H1 (cell line): Measurements from ENCODE around the gene IFNG-AS1. TPM values are rescaled to one million over a fixed set of nuclear protein-coding genes. Genes with fewer than 3 reads are reported as not detected.

ENCODE experiments used
- CTCF ChIA-PET: fragments of 300-600 bp; sonication (Branson Sonifier 250); formaldehyde crosslinking; loops from one replicate; lab custom pipeline; 2021; ENCODE audit not compliant: partially characterized antibody; lab: Charles Lee
- POLR2A ChIA-PET: fragments of 300-600 bp; sonication (Branson Sonifier 250); formaldehyde crosslinking; loops from one replicate; lab custom pipeline; 2021; ENCODE audit warnings: inconsistent platforms; ENCODE audit not compliant: partially characterized antibody; lab: Charles Lee
- DNase-seq, 2 experiments: peaks; one replicate each; pipeline versions ENCODE4 v3.0.0 to v3.0.0-alpha.2; 2010 to 2022; ENCODE audit warnings: low spot score in 2 of 2, low read depth in 1 of 2, mixed read lengths in 1 of 2
- FAIRE-seq: peaks from 2 replicates; lab custom pipeline; 2011; peaks lifted over from hg19 to GRCh38; lab: Jason Lieb, UNC
- H2AFZ ChIP-seq: 2 replicates; pipeline ENCODE4 v1.8.1; 2012; ENCODE audit warnings: low read length, inconsistent platforms
- H2AK5ac ChIP-seq: 2 replicates; pipeline ENCODE4 v1.6.1; 2013; ENCODE audit warnings: low read depth, low read length
- H2BK120ac ChIP-seq: replicated peaks from 2 replicates; pipeline ENCODE3; 2013; ENCODE audit warnings: low read depth, low read length, inconsistent platforms
- H2BK12ac ChIP-seq: 2 replicates; pipeline ENCODE4 v1.6.1; 2013; ENCODE audit warnings: low read depth, low read length
- H2BK15ac ChIP-seq: 2 replicates; pipeline ENCODE4 v1.6.1; 2013; ENCODE audit warnings: low read length
- H2BK20ac ChIP-seq: 2 replicates; pipeline ENCODE4 v1.6.1; 2013; ENCODE audit warnings: low read length
- H2BK5ac ChIP-seq: 2 replicates; pipeline ENCODE4 v1.6.1; 2013; ENCODE audit warnings: low read depth, low read length
- H3K14ac ChIP-seq: 2 replicates; pipeline ENCODE4 v1.6.1; 2013; ENCODE audit warnings: inconsistent platforms; ENCODE audit not compliant: insufficient read length
- H3K18ac ChIP-seq: 2 replicates; pipeline ENCODE4 v1.6.1; 2013; ENCODE audit warnings: low read length; ENCODE audit errors: extremely low read depth
- H3K23ac ChIP-seq: 2 replicates; pipeline ENCODE4 v1.6.1; 2013; ENCODE audit warnings: inconsistent platforms; ENCODE audit not compliant: insufficient read length
- H3K23me2 ChIP-seq: 2 replicates; pipeline ENCODE4 v1.6.1; 2013; ENCODE audit warnings: low read depth, low read length
- H3K27ac ChIP-seq: 2 replicates; pipeline ENCODE4 v1.6.1; 2011; ENCODE audit warnings: low read depth, low read length, inconsistent platforms
- H3K27me3 ChIP-seq, 4 experiments: replicated peaks in 1 of 4; 1 replicate in 1 of 4; 2 replicates in 3 of 4; pipeline versions ENCODE4 v1.6.1 to v1.8.1; 2011 to 2013; ENCODE audit warnings: low read length in 3 of 4, mild to moderate bottlenecking in 3 of 4, inconsistent platforms in 2 of 4, mixed read lengths in 2 of 4, moderate library complexity in 1 of 4; ENCODE audit not compliant: control insufficient read depth in 3 of 4, insufficient read depth in 3 of 4; ENCODE audit errors: extremely low read depth in 1 of 4
- H3K36me3 ChIP-seq, 4 experiments: 2 replicates each; pipeline versions ENCODE4 v1.6.1 to v1.8.1; 2011 to 2013; ENCODE audit warnings: mild to moderate bottlenecking in 4 of 4, low read length in 3 of 4, moderate library complexity in 2 of 4, control low read depth in 1 of 4, inconsistent platforms in 1 of 4; ENCODE audit not compliant: insufficient read depth in 4 of 4, control insufficient read depth in 2 of 4
- H3K4ac ChIP-seq: replicated peaks from 2 replicates; pipeline ENCODE3; 2013; ENCODE audit warnings: low read length, low read depth, mixed read lengths, inconsistent platforms; ENCODE audit not compliant: insufficient read length
- H3K4me1 ChIP-seq, 4 experiments: replicated peaks in 1 of 4; 1 replicate in 1 of 4; 2 replicates in 3 of 4; pipeline versions ENCODE4 v1.6.1 to v1.8.1; 2011 to 2013; ENCODE audit warnings: low read length in 3 of 4, inconsistent platforms in 2 of 4, mixed read lengths in 1 of 4; ENCODE audit not compliant: insufficient read depth in 4 of 4, control insufficient read depth in 3 of 4
- H3K4me2 ChIP-seq, 2 experiments: 2 replicates each; pipeline versions ENCODE4 v1.6.1 to v1.8.1; 2011 to 2013; ENCODE audit warnings: low read depth in 2 of 2, low read length in 2 of 2, control low read depth in 1 of 2, inconsistent platforms in 1 of 2, mild to moderate bottlenecking in 1 of 2; ENCODE audit not compliant: insufficient read depth in 1 of 2
- H3K4me3 ChIP-seq, 4 experiments: fragments of 200-600, 300-600 bp in 1 of 4; sonication (generic), shearing (Covaris generic), sonication (Bioruptor Twin) in 1 of 4; 2 replicates each; pipeline versions ENCODE4 v1.5.1 to v1.8.1; 2011 to 2016; ENCODE audit warnings: low read length in 4 of 4, low read depth in 3 of 4, control low read depth in 2 of 4, inconsistent platforms in 2 of 4, mild to moderate bottlenecking in 2 of 4, mixed read lengths in 1 of 4, moderate library complexity in 1 of 4; ENCODE audit not compliant: insufficient read depth in 2 of 4; ENCODE audit errors: extremely low read depth in 1 of 4
- H3K56ac ChIP-seq: replicated peaks from 2 replicates; pipeline ENCODE3; 2013; ENCODE audit warnings: low read depth, mild to moderate bottlenecking, mixed read lengths, low read length, inconsistent platforms; ENCODE audit not compliant: insufficient read length
- H3K79me1 ChIP-seq: 2 replicates; pipeline ENCODE4 v1.6.1; 2013; ENCODE audit warnings: low read depth, low read length, control low read depth
- H3K79me2 ChIP-seq, 2 experiments: 2 replicates each; pipeline versions ENCODE4 v1.6.1 to v1.8.1; 2012 to 2013; ENCODE audit warnings: low read length in 2 of 2, mild to moderate bottlenecking in 2 of 2, inconsistent platforms in 1 of 2; ENCODE audit not compliant: insufficient read depth in 2 of 2, control insufficient read depth in 1 of 2
- H3K9ac ChIP-seq, 4 experiments: replicated peaks in 1 of 4; 1 replicate in 1 of 4; 2 replicates in 3 of 4; pipeline versions ENCODE4 v1.6.1 to v1.8.1; 2011 to 2013; ENCODE audit warnings: low read depth in 3 of 4, low read length in 3 of 4, control low read depth in 2 of 4, mild to moderate bottlenecking in 2 of 4, moderate library complexity in 2 of 4, inconsistent platforms in 1 of 4; ENCODE audit errors: extremely low read depth in 1 of 4
- H3K9me3 ChIP-seq, 2 experiments: 2 replicates each; pipeline versions ENCODE4 v1.6.1 to v1.8.1; 2012 to 2013; ENCODE audit warnings: mild to moderate bottlenecking in 2 of 2, moderate library complexity in 2 of 2, control low read depth in 1 of 2, inconsistent platforms in 1 of 2, low read depth in 1 of 2, low read length in 1 of 2, mixed read lengths in 1 of 2; ENCODE audit not compliant: insufficient read depth in 2 of 2
- H4K20me1 ChIP-seq, 2 experiments: replicated peaks in 1 of 2; 2 replicates each; pipeline versions ENCODE3 to v1.8.1; 2011 to 2013; ENCODE audit warnings: inconsistent platforms in 2 of 2, low read length in 2 of 2, mild to moderate bottlenecking in 1 of 2; ENCODE audit not compliant: insufficient read depth in 2 of 2, control insufficient read depth in 1 of 2
- H4K5ac ChIP-seq: 2 replicates; pipeline ENCODE4 v1.6.1; 2013; ENCODE audit warnings: low read length, low read depth, mixed read lengths, inconsistent platforms; ENCODE audit not compliant: insufficient read length
- H4K8ac ChIP-seq: 2 replicates; pipeline ENCODE4 v1.8.0; 2013; ENCODE audit warnings: mild to moderate bottlenecking, moderate library complexity, low read length, inconsistent platforms; ENCODE audit not compliant: insufficient read depth; ENCODE audit errors: extremely low read depth
- H4K91ac ChIP-seq: replicated peaks from 2 replicates; pipeline ENCODE3; 2013; ENCODE audit warnings: low read length, mixed read lengths, inconsistent platforms; ENCODE audit not compliant: insufficient read length
- BCL11A ChIP-seq, 2 experiments: IDR thresholded peaks; one replicate each; pipeline ENCODE4 v1.6.1; 2011; ENCODE audit warnings: low read depth in 2 of 2, low read length in 2 of 2, mild to moderate bottlenecking in 2 of 2
- CTCF ChIP-seq, 3 experiments: IDR thresholded peaks; 1 replicate in 2 of 3; 2 replicates in 1 of 3; pipeline versions ENCODE4 v1.5.1 to v1.6.1; 2011; ENCODE audit warnings: low read length in 3 of 3, mild to moderate bottlenecking in 3 of 3, inconsistent platforms in 2 of 3, low read depth in 1 of 3, moderate library complexity in 1 of 3; ENCODE audit not compliant: insufficient read depth in 1 of 3; ENCODE audit errors: control extremely low read depth in 1 of 3
- E2F6 ChIP-seq: IDR thresholded peaks from 2 replicates; pipeline ENCODE4 v1.6.1; 2012; ENCODE audit warnings: inconsistent platforms
- GTF2F1 ChIP-seq: IDR thresholded peaks from 2 replicates; pipeline ENCODE4 v1.6.1; 2012; ENCODE audit warnings: low read depth, low read length, improper control_type of control experiment, borderline replicate concordance
- HDAC2 ChIP-seq, 2 experiments: fragments of 300-600 bp in 1 of 2; sonication (generic) in 1 of 2; IDR thresholded peaks; 2 replicates each; pipeline ENCODE4 v1.6.1; 2011 to 2012; ENCODE audit warnings: low read depth in 2 of 2, low read length in 2 of 2, mild to moderate bottlenecking in 2 of 2, moderate library complexity in 2 of 2, borderline replicate concordance in 1 of 2, inconsistent platforms in 1 of 2
- POLR2AphosphoS5 ChIP-seq: IDR thresholded peaks from 2 replicates; pipeline ENCODE4 v1.6.1; 2011; ENCODE audit warnings: low read depth, low read length
- POU5F1 ChIP-seq: IDR thresholded peaks from 2 replicates; pipeline ENCODE4 v1.6.1; 2011; ENCODE audit warnings: low read depth, mild to moderate bottlenecking, low read length, moderate library complexity
- RAD21 ChIP-seq, 2 experiments: IDR thresholded peaks in 1 of 2; conservative IDR thresholded peaks in 1 of 2; 2 replicates each; pipeline ENCODE4 v1.6.1; 2011; ENCODE audit warnings: low read depth in 2 of 2, low read length in 2 of 2, improper control_type of control experiment in 1 of 2, inconsistent platforms in 1 of 2, mild to moderate bottlenecking in 1 of 2, moderate library complexity in 1 of 2
- WGBS, 2 experiments: shearing (Covaris generic) in 1 of 2; methylation state at CpG; one replicate each; pipeline versions ENCODE4 v1.1.6 to v1.1.7; 2013 to 2015; ENCODE audit warnings: low lambda C conversion rate in 2 of 2, mixed read lengths in 2 of 2, inconsistent platforms in 1 of 2, low coverage in 1 of 2, missing lambda C conversion rate in 1 of 2; ENCODE audit not compliant: insufficient replicate concordance in 2 of 2, insufficient coverage in 1 of 2, insufficient read length in 1 of 2; ENCODE audit errors: extremely low coverage in 1 of 2, missing lambda C conversion rate in 1 of 2; 5-methylcytosine and 5-hydroxymethylcytosine counted together
- polyA plus RNA-seq, 7 experiments: library from polyadenylated mRNA; depleted of rRNA in 3 of 7; stranded (reverse) in 5 of 7; unstranded in 2 of 7; fragments of >200 nt in 5 of 7; fragments of 200-250 nt in 2 of 7; gene quantifications; 1 replicate in 5 of 7; 2 replicates in 1 of 7; 4 replicates in 1 of 7; pipeline versions ENCODE4 v1.2.1 to v1.2.3, GENCODE V29; 2011 to 2013; ENCODE audit warnings: missing spikeins in 2 of 7, mixed read lengths in 2 of 7
- total RNA-seq: library from RNA; stranded (reverse); fragmentation: NEBNext Ultra II Directional; extraction: Animal tissue kit (Norgen Biotek cat#: 25700); gene quantifications from 2 replicates; pipeline ENCODE4 v1.2.1, GENCODE V29; 2021

Gene IFNG-AS1
- total and polyA plus RNA-seq, 2 of the 8 experiments (the other 6 are each of a cell fraction or from before 2014, with no cell fraction given), result not detected

DNA sequence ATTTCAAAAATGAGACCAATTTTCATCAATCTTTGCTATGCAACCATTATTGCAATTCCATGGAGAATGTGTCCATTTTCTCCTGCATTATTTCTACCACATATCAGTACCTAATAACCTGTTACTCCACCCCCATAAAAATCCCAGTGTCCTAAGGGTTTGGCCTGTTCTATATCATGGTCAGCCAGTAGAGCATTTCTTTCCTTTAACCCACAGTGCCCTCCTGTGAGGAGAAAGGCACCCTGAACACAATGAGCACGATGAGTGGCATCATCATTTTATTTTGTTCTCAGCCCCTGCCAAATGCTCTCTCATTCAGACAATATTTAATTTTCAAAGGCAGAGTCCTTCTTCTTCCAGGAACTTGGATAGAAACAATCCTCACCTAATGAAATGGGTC is 11.6 kb upstream of the IFNG-AS1 start:
- no peak overlapping the region for H2BK20ac ChIP-seq
- H2BK120ac ChIP-seq, result no peak overlapping the region
- H3K56ac ChIP-seq, result no peak overlapping the region
- no peak overlapping the region for H4K91ac ChIP-seq
- TF ChIP-seq POLR2AphosphoS5, result no peak
- TF ChIP-seq BCL11A (IDR thresholded peaks at IDR 0.05; ENCODE audit: low read depth in 2 of 2, low read length in 2 of 2), result no peak
- no peak for TF ChIP-seq POU5F1
- TF ChIP-seq CTCF (IDR thresholded peaks at IDR 0.05; ENCODE audit: control extremely low read depth in 1 of 3, insufficient read depth in 1 of 3, low read depth in 1 of 3, low read length in 3 of 3), result peak in 2 of 3 experiments; percentile 4 to 15; a peak in 2 of 4 replicates
- TF ChIP-seq RAD21 (IDR thresholded peaks at IDR 0.05 in 1 of 2, conservative IDR thresholded peaks at IDR 0.05 in 1 of 2; ENCODE audit: low read depth in 2 of 2, low read length in 2 of 2), result peak; percentile 37 to 40
- TF ChIP-seq E2F6, result no peak
- no peak for TF ChIP-seq HDAC2 (IDR thresholded peaks at IDR 0.05; ENCODE audit: borderline replicate concordance in 1 of 2, low read depth in 2 of 2, low read length in 2 of 2)
- TF ChIP-seq GTF2F1, result no peak
- FAIRE-seq (no peak), DNase-seq (no peak)
- no peak overlapping the region for H2BK12ac ChIP-seq
- H3K9ac ChIP-seq, result no peak overlapping the region
- no peak overlapping the region for H3K4ac ChIP-seq
- H3K23ac ChIP-seq, result no peak overlapping the region
- no peaks in the 10 kb centered on the region for H3K36me3 ChIP-seq
- no peak overlapping the region for H2AFZ ChIP-seq
- ChIA-PET POLR2A (no interaction called here), CTCF (interaction anchor here (0.9 kb wide), 1 partner anchor 323 kb away, joined by 3 read pairs; no protein-coding TSS in a partner anchor)
- H3K4me1 ChIP-seq, result peaks cover 0 to 3% (median 1%) of the 10 kb centered on the region in 4 experiments; a peak in 2 of 7 replicates
- H3K27ac ChIP-seq, result no peak overlapping the region
- H3K79me2 ChIP-seq, result no peaks in the 10 kb centered on the region
- no peak overlapping the region for H2BK5ac ChIP-seq
- H3K4me2 ChIP-seq, result no peak overlapping the region
- no peaks in the 10 kb centered on the region for H3K79me1 ChIP-seq
- H3K27me3 ChIP-seq, result no peaks in the 10 kb centered on the region
- H4K8ac ChIP-seq, result no peak overlapping the region
- H2BK15ac ChIP-seq, result no peak overlapping the region
- H3K4me3 ChIP-seq, result no peak overlapping the region
- H3K18ac ChIP-seq, result no peak overlapping the region
- H3K23me2 ChIP-seq, result no peaks in the 10 kb centered on the region
- WGBS, 2 experiments, result 93% methylated on average over 1 of the region's 1 CpG; no CpG with 5 or more reads in 1 of the 2 experiments
- no peak overlapping the region for H3K14ac ChIP-seq
- H4K20me1 ChIP-seq, result no peaks in the 10 kb centered on the region
- no peaks in the 10 kb centered on the region for H3K9me3 ChIP-seq
- H2AK5ac ChIP-seq, result no peak overlapping the region
- H4K5ac ChIP-seq, result no peak overlapping the region
